GM12801 (cell line): ENCODE data around the gene OVCH1.

ENCODE experiments used
- TF ChIP-seq, protein P1 (sequence below): IDR thresholded peaks from one replicate; pipeline ENCODE4 v1.5.1; 2011; ENCODE audit warnings: control low read depth; ENCODE audit not compliant: insufficient read length; ENCODE audit errors: extremely low read depth

Gene OVCH1

DNA sequence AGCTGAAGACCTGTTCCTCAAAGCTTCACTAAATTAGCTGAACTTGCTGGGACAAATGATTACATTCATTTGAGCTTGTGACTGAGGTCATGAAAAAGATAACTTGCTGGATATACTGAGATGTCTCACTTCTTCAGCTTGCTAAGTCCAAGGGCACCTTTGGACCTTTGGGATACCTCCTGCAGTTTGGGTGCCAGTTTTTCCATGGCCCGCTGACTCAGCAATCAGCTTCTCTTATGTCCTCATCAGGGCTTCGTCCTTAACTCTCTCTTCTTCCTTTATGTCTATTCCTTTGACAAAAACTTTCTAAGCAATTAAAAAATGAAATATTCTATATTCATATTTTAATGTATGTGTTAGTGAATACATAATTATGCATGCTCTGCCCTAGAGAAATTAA, 45.6 kb downstream of the OVCH1 start:
- TF ChIP-seq, protein P1, sequence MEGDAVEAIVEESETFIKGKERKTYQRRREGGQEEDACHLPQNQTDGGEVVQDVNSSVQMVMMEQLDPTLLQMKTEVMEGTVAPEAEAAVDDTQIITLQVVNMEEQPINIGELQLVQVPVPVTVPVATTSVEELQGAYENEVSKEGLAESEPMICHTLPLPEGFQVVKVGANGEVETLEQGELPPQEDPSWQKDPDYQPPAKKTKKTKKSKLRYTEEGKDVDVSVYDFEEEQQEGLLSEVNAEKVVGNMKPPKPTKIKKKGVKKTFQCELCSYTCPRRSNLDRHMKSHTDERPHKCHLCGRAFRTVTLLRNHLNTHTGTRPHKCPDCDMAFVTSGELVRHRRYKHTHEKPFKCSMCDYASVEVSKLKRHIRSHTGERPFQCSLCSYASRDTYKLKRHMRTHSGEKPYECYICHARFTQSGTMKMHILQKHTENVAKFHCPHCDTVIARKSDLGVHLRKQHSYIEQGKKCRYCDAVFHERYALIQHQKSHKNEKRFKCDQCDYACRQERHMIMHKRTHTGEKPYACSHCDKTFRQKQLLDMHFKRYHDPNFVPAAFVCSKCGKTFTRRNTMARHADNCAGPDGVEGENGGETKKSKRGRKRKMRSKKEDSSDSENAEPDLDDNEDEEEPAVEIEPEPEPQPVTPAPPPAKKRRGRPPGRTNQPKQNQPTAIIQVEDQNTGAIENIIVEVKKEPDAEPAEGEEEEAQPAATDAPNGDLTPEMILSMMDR: no peak

DNA sequence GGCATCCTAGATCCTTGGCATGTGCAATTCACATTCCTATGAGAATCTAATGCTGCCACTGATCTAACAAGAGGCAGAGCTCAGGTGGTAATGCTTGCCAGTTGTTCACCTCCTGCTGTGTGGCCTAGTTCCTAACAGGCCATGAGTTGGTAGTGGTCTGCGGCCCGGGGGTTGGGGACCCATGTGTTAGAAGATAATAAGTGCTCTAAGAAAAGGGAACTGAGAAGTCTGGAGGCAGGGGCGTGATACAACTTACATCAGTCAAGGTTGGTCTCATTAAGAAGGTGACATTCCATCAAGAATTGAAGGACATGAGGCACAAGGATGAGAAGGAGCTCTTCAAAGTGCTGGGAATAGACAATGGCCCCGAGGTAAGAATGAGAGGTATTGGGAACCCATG, 49.3 kb downstream of the OVCH1 start:
- TF ChIP-seq, protein P1: no peak

DNA sequence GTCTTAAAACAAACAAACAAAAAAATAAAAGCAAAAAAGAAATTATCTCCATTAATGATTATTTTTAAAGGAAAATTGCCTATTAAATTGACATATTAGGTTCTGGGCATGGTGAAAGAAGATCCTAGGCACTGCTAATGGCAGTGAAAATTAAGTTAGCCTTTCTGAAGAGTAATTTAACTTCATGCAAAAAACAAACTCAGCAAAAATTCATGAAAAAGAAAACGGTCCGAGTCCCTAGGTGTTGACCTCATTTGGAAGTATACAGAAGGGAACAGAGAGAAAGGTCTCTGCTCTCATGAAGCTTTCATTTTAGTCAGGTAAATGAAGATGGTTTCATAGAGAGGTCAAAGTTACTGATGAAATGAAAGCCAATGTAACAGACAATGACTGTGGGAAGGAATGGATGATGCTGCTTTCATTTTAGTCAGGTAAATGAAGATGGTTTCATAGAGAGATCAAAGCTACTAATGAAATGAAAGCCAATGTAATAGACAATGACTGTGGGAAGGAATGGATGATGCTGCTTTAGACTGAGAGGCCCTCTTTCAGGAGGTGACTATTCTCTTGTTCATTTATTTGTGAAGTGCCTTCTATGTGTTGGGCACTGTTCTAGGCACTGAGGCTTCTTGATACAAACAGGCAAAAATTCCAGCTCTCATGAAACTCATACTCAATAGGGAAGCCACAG, 50.1 kb downstream of the OVCH1 start:
- TF ChIP-seq, protein P1: no peak

DNA sequence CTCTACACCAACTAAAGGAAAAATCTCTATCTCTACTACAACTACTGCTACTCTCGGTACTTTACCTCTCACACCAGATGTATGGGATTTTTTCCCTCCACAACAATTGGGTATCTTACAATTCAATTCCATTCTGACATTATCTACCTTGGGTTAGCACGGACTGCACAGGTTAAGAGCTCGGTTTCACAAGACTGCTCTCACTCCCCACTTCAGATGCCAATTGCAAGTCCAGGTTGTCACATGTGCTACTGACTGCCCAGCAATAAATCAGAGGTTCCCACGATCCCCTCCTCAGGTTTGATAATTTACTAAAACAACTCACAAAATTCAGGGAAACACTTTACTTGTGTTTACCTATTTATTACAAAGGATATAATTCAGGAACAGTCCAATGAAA, 58.0 kb downstream of the OVCH1 start:
- TF ChIP-seq, protein P1: no peak

DNA sequence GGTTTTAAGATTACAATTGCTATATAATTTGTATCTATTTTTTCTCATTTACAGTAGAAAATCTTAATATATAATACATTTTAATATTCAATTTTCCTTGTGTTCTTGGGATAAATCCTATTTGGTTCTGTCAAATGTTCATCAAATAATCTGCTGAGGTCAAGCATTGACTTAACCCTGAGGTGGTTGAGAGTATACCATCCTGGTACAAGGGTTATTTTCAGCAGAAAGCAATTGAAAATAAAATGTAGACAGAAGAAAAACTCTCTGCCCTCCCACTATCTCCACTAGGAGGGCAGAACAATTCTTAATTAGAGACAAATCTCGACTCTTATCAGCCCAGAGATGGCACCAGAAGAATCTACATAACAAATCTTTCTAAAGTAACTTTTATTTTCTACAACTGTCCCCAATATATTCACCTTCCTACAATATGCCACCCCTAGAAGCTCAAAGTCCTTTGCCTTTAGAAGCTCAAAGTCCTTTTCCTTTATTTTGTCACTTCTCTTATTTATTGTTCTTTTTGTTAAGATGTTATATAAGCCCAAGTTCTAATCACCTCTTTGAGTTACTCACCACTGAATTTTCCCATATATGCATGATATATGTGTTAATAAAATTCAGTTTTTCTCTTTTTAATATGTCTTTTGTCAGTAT, 58.6 kb downstream of the OVCH1 start:
- TF ChIP-seq, protein P1: no peak

DNA sequence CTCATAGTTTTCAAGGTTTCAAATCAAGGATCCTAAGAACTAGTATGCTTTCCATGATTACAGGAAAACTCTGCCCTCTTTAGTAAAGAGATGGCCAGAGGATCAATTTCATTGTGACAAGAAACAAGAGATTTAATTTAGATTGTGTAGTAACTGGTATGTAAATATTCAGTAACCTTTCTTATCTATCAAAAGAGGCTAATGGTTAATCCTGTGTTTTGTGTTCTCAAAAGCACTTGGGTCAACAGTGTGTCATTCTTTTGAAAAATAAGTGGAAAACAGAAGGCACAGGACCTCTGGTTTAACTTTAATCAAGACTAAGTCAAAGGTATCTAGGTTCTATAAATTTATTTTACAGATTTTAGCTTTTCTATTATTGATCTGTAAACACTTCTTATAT, 59.9 kb downstream of the OVCH1 start:
- TF ChIP-seq, protein P1: no peak

DNA sequence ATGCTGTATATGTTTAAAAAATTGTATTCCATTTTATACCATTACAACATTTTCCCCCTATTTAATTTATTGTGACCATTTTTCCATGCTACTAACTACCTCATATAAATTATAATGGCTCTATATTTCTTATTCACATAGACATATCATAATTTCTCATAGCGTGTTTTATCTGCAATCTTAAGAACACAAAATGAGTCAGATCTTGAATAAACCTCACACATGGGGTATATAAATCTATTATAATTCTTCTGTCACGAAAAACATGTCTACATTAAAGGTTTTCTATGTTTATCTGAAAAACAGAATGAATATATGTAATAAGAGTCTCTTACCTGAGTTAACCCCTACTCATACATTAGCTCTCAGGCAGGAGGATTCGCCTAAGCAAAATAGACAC, 66.0 kb downstream of the OVCH1 start:
- TF ChIP-seq, protein P1: no peak
